Measurements from ENCODE around the gene TSC22D4. TPM values are rescaled to one million over a fixed set of nuclear protein-coding genes. Genes with fewer than 3 reads are reported as not detected.
A peak's percentile ranks its signal among the peaks of the same experiment; 100 is the strongest.
"Not testable (repeated sequence)": the region's sequence is repeated elsewhere in the genome, so short reads cannot be mapped to it uniquely, and the experiment has no call there.

The TSC22D4 gene
- total RNA-seq, 1 donor from 2014 or later, result 32.2 TPM

GRCh38 chr7:100441641-100442535 is 37.1 kb downstream of the TSC22D4 start:
- Mint-ChIP-seq H3K4me1 (ENCODE audit: low read depth) (peaks cover 2% of the 10 kb centered on the region), H3K27ac (no peak overlapping the region), H3K9me3 (ENCODE audit: low read depth) (no peaks in the 10 kb centered on the region), H3K4me3 (ENCODE audit: low read depth) (no peak overlapping the region), H3K27me3 (no peaks in the 10 kb centered on the region), H3K36me3 (ENCODE audit: insufficient read depth) (no peaks in the 10 kb centered on the region)
- no peak for TF ChIP-seq CTCF (IDR thresholded peaks at IDR 0.05; ENCODE audit: unreplicated experiment)
- DNase-seq (ENCODE audit: low spot score, unreplicated experiment), result no peak

DNA sequence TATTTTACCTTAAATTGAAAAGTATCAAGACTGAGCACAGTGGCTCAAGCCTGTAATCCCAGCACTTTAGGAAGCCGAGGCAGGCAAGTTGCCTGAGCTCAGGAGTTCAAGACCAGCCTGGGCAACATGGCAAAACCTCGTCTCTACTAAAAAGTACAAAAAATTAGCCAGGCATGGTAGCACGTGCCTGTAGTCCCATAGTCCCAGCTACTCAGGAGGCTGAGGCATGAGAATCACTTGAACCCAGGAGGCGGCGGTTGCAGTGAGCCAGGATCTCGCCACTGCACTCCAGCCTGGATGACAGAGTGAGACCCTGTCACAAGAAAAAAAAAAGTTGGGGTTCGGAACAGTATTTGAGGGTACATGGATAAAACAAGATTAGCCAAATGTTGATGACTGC is 39.8 kb downstream of the TSC22D4 start:
- H3K27ac Mint-ChIP-seq; H3K27me3 Mint-ChIP-seq; H3K4me3 Mint-ChIP-seq (ENCODE audit: low read depth); DNase-seq (ENCODE audit: low spot score, unreplicated experiment); H3K9me3 Mint-ChIP-seq (ENCODE audit: low read depth); H3K36me3 Mint-ChIP-seq (ENCODE audit: insufficient read depth): not testable (repeated sequence)
- peaks cover 16% of the 10 kb centered on the region for H3K4me1 Mint-ChIP-seq (ENCODE audit: low read depth)

DNA sequence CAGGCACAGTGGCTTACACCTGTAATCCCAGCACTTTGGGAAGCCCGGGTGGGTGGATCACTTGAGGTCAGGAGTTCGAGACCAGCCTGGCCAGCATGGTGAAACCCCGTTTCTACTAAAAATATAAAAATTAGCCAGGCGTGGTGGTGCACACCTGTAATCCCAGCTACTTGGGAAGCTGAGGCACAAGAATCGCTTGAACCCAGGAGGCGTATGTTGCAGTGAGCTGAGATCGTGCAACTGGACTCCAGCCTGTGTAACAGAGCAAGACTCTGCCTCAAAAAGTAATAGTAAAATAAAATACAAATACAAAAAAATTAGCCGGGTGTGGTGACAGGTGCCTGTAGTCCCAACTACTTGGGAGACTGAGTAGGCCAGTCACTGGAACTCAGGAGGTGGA is 40.3 kb downstream of the TSC22D4 start:
- H3K4me3 Mint-ChIP-seq (ENCODE audit: low read depth); H3K36me3 Mint-ChIP-seq (ENCODE audit: insufficient read depth); H3K27ac Mint-ChIP-seq; H3K27me3 Mint-ChIP-seq; H3K9me3 Mint-ChIP-seq (ENCODE audit: low read depth); DNase-seq (ENCODE audit: low spot score, unreplicated experiment): not testable (repeated sequence)
- peaks cover 16% of the 10 kb centered on the region for H3K4me1 Mint-ChIP-seq (ENCODE audit: low read depth)

DNA sequence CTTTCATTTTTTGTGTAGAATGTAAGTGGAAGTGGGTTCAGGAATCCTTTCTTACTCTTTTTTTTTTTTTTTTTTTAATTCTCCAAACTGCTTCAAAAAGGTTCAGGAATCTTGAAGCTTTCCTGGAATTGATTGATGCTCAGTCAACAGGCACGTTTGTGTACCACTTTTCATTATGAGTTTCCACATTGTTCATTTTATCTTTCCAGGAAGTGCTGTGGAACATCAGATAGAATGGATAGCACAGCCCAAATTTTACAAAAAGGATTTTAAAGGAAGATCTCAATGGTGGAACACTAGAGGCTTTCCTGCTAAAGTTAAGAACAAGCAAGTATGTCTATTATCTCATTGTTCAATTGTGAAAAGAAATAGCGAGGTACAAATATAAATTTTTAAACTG is 40.8 kb downstream of the TSC22D4 start:
- DNase-seq (ENCODE audit: low spot score, unreplicated experiment), result no peak
- no peak overlapping the region for H3K27ac Mint-ChIP-seq
- H3K4me3 Mint-ChIP-seq (ENCODE audit: low read depth), result no peak overlapping the region
- peaks cover 17% of the 10 kb centered on the region for H3K4me1 Mint-ChIP-seq (ENCODE audit: low read depth)
- TF ChIP-seq CTCF (IDR thresholded peaks at IDR 0.05; ENCODE audit: unreplicated experiment), result no peak
- H3K9me3 Mint-ChIP-seq (ENCODE audit: low read depth), result no peaks in the 10 kb centered on the region
- H3K27me3 Mint-ChIP-seq, result no peaks in the 10 kb centered on the region
- peaks cover 9% of the 10 kb centered on the region for H3K36me3 Mint-ChIP-seq (ENCODE audit: insufficient read depth)

- TF ChIP-seq CTCF (IDR thresholded peaks at IDR 0.05; ENCODE audit: unreplicated experiment), result no peak
- Mint-ChIP-seq H3K9me3 (ENCODE audit: low read depth) (no peaks in the 10 kb centered on the region), H3K27ac (no peak overlapping the region), H3K36me3 (ENCODE audit: insufficient read depth) (peaks cover 9% of the 10 kb centered on the region), H3K4me3 (ENCODE audit: low read depth) (peak overlapping the region; percentile 21), H3K4me1 (ENCODE audit: low read depth) (peaks cover 19% of the 10 kb centered on the region), H3K27me3 (no peaks in the 10 kb centered on the region)
- no peak for DNase-seq (ENCODE audit: low spot score, unreplicated experiment)
Observed at GRCh38 chr7:100437150-100438100, 41.6 kb downstream of the TSC22D4 start.

All from progenitor cell of endocrine pancreas (in vitro differentiated cells).